ENCODE data around the gene RAB1A.
A peak's percentile ranks its signal among the peaks of the same experiment; 100 is the strongest.
"Not testable (repeated sequence)": the region's sequence is repeated elsewhere in the genome, so short reads cannot be mapped to it uniquely, and the experiment has no call there.

RAB1A gene

DNA sequence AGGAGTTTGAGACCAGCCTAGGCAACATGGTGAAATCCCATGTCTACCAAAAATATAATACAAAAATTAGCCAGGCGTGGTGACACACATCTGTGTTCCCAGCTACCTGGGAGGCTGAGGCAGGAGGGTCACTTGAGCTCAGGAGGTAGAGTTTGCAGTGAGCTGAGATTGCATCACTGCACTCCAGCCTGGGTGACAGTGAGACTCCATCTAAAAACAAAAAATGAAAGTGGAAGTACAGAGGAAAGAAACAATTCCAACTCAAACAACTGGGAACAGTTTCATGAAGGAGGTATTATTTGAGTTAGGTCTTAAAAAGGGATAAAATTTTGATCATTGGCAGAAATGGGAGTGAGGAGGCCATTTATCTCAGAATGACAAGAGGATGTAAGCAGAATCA lies 6.3 kb upstream of the RAB1A start:
- no peak for DNase-seq (ENCODE audit: low read depth, low spot score)

DNA sequence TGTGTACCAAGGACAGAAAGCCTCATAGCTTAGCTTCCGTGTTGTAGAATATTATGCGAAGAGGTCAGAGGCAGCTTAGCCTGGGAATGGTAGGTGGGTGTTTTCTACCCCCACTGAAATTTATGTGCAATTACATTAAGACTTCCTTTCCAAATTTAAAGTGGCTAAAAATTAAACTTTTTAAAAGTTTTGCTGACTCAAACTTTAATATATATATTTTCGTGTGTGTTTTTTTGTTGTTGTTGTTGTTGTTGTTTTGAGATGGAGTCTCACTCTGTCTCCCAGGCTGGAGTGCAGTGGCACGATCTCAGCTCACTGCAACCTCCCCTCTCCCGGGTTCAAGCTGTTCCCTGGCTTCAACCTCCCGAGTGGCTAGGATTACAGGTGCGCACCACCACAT lies 4.3 kb upstream of the RAB1A start:
- no peak for DNase-seq (ENCODE audit: low read depth, low spot score)

DNA sequence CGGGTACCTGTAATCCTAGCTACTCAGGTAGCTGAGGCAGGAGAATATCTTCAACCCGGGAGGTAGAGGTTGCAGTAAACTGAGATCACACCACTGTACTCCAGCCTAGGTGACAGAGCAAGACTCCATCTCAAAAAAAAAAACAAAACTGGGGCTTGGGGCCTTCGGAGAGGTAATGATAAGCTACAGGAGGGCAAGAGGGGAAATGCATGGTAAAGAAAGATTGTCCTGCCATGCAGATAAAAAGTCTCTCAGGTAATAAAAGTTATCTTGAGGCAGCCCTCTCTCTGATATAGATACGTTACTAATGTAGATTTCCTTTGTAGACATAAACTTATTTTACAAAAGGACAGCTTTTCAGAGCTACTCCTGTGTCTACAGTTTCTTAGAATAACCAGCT lies 3.7 kb upstream of the RAB1A start:
- no peak for DNase-seq (ENCODE audit: low read depth, low spot score)

DNA sequence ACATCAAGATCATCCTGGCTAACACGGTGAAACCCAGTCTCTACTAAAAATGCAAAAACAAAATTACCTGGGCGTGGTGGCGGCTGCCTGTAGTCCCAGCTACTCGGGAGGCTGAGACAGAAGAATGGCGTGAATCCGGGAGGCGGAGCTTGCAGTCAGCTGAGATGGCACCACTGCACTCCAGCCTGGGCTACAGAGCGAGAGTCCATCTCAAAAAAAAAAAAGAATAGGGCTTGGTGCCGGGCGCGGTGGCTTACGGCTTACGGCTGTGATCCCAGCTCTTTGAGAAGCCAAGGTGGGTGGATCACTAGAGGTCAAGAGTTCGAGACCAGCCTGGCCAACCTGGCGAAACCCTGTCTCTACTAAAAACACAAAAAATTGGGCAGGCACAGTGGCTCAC lies 3.0 kb upstream of the RAB1A start:
- DNase-seq (ENCODE audit: low read depth, low spot score): not testable (repeated sequence)

DNA sequence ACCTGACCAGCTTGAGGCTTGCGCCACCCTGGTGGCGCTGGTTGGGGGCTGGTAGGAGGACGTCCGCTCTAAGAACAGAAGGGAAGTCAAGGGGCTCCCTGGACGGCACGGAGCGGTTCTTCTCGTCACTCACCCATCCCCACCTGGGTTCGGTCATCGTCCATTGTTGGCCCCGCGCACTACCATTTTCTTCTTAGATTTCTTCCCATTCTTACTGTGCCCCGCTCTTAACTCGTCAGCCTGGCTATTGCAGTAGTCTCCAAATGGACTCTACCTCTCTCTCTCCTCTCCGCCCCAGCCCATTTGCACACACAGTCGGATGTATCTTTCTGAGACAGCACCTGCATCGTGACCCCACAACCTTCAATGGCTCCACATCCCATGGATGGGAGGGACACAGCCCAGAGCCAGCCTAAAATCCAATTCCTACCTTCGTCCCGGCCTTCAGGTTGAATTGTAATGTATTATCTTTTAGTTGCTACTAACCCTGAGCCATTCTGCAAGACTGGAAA lies 814 bp upstream of the RAB1A start:
- peak; percentile 29 for DNase-seq (ENCODE audit: low read depth, low spot score)

DNA sequence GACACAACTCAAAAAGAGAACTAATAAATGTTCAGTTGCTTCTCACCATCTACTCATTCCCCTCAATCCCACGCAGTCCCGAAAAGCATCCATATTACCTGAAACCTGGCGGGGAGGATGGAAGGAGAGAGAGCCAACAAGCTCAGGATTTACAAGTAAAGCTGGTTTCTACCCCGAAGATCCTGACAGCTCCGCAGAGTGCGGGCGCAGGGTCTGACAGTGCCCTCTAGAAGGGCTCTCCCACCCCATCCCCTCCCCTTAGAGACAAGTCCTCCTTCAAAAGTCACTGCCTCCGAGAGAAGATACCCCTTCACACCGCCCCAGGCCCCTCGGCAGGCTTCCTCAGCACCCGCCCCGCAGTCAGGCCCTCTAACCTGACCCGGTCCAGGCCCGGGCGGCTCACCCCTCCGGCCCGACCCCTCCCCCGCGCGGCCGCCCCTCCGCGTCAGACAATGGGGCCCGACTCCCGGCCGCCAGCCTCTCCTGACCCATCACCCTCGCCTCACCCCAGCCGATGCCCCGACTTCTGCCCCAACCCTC lies 550 bp downstream of the RAB1A start:
- no peak for DNase-seq (ENCODE audit: low read depth, low spot score)

DNA sequence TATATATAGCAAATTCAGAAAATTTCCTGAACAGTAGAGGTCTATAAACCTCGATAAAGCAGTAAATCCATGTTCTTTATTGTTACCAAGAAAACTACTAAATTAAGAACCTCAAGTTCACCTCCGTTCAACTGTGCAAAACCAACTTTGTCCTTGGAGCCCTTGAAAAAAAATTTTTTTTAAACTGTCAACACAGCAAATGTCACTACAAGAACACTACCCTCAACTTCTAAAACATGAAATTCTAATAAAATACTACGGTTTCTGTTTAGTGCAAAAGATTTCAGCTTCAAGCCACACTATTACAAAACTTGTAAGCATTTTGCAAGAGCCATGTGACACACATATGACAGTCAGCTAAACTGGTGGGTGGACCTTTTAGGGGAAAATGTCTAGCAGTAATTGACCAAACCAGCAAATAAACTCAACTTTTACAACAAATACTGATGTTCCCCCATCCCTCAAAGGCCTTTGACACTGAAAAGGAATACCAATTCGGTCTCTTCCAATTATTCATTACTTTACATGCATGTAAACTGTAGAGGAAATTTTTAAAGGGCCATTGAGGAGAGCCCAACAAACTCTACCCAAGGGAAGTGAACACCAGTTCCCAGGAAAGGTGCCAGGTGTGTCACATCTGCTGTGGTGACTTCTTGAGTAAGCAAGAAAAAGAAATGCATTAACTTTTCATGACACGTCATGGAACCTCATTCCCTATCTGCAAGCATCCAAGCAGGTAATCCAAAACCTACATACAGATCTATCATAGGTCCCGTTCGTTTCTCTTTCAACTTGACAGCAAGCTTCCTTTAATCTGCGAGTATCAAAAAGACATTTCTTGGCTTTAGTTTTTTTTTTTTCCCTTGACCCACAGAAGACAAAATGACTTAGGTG lies 1.4 kb downstream of the RAB1A start:
- no peak for DNase-seq (ENCODE audit: low read depth, low spot score)

DNA sequence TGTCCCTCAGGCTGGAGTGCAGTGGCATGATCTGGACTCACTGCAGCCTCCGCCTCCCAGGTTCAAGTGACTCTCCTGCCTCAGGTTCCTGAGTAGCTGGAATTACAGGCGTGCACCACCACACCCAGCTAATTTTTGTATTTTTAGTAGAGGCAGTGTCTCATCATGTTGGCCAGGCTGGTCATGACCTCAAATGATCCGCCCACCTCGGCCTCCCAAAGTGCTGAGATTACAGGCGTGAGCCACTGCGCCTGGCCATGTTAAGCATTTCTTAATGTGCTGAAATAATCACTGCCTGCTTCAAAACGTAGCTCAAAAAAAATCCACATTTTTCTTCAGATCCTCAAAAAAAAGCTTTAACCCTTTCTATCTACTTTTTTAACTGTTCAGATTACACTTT lies 4.4 kb downstream of the RAB1A start:
- not testable (repeated sequence) for DNase-seq (ENCODE audit: low read depth, low spot score)

DNA sequence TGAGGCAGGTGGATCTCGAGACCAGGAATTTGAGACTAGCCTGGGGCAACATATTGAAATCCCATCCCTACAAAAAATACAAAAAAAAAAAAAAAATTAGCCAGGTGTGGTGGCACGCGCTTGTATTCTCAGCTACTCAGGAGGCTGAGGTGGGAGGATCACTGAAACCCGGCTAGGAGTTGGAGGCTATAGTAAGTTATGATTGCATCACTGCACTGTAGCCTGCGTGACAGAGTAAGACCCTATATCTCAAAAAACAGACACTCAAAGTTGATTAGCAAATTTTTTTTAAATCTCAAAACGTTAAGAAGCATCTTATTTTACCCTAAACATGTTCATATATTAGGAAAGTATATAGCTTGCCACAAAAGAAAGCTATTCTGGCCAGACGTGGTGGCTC lies 7.6 kb downstream of the RAB1A start:
- DNase-seq (ENCODE audit: low read depth, low spot score): no peak

DNA sequence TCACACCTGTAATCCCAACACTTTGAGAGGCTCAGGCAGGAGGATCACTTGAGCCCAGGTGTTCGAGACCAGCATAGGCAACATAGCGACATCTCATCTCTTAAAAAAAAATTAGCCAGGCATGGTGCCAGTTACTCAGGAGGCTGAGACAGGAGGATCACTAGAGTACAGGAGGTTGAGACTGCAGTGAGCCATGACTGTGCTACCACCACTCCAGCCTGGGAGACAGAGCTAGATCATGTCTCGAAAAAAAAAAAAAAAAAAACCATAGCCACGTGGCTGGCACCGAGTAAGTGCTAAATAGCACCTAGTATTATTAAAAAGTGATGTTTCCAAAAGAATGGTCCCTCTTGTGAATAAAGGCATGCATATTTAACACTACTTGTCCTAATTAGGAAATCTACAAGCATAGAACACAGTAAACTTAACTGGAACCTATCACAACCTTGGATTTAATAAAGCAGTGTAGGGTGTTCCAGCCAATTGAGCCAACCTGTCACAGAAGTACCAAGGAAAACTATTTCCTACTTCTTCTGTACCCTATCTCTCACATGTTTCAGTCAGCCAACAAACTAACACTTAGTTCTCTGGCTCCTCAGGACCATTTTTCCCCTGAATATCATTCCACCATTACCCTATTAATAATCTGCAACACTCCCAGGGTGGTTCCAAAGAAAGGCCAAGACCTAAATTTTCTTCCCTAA lies 8.8 kb downstream of the RAB1A start:
- DNase-seq (ENCODE audit: low read depth, low spot score): no peak

DNA sequence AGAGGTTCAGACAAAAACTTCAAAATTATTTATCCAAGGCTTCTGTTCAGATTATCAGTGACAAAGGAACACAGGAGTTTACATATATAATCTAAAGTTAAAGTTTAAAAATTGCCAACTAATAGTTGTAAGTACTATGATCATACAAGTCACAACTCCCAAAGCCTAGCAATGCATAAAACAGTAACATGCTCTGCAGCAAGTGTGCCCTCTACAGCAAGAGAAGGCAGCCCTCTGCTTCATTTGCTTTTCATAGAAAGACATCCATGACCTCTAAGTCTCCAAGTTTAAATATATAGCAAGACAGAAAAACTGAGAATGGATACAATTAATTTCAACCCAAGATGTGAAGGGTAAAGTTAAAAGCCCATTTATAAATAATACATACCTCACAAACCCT lies 13.3 kb downstream of the RAB1A start:
- no peak for DNase-seq (ENCODE audit: low read depth, low spot score)

DNA sequence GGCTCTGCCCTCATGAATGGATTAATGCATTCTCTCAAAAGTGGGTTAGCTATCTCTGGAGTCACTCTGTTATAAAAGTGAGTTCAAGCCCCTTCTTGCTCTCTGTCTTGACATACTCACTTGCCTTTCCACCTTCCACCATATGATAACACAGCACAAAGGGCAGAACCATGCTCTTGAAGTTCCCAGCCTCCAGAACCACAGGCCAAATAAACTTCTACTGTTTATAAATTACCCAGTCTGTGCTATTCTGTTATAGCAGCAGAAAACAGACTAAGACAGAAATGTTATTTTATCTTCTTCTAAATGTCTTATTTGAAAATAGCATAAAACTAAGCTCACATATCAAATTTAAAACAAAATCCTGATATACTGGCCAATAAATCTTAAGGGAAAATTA lies 15.0 kb downstream of the RAB1A start:
- DNase-seq (ENCODE audit: low read depth, low spot score): no peak

DNA sequence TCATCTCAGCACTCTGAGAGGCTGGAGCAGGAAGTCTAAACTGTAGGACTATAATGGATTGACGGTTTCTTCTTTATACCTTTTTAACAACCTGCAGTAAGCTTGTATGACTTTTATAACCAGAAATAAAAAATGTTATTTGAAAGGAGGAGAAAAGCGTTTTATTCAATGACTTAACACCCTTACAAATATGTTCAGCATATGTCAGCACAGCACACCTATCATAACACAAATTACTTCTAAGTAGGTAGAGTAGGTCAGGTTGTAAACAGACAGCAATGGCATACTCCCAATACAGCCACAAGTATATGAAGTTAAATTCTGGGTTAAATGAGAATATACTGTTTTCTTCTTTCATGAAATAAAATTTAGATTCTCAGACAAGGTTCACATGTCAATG lies 16.1 kb downstream of the RAB1A start:
- DNase-seq (ENCODE audit: low read depth, low spot score): no peak

DNA sequence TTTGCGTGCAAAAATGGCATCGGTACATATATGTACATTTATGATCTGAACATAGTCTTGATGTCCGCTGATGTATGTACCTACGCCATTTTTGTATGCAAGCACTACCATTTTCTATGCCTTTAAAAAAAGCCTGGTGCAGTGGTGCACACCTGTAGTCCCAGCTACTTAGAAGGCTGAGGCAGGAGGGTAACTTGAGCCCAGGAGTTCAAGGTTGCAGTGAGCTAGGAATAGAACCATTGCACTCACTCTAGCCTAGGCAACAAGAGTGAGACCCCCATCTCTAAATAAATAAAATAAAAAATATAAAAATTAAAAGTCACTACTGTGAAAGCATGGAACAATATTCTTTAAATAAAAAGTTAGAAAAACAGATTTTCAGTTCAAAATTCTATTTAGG lies 16.7 kb downstream of the RAB1A start:
- no peak for DNase-seq (ENCODE audit: low read depth, low spot score)

DNA sequence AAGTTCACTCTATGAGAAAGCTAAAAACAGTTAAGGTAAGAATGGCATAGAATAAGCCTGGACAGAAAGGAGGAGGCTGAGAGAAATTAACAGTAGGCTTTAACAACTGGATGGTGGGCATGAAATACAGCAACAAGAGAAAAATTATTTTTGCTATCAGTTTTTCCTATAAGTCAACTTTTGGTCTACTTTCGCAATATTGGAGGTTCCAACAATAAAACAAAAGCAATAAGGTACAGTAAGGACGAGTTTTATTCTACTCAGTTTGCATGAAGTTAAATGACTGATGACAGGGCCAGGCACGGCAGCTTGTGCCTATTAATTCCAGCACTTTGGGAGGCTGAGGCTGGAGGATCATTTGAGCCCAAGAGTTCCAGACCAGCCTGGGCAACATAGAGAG lies 17.3 kb downstream of the RAB1A start:
- no peak for DNase-seq (ENCODE audit: low read depth, low spot score)

DNA sequence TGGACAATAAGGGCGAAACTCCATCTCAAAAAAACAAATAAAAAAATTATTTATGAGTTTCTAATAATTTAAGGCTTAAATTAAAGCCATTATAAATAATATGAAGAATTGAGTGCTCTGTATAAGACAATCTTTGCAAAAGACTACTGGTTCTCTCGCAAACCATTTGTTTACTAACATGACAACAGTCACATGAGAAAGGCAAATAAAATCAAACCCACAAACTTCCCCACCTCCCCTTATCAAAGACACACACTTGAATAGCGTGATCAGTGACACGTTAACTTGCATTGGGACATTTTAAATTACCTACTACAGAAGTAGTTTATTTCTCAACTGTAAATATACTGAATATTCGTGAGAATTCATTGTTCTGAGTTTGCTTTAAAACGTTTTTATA lies 21.1 kb downstream of the RAB1A start:
- no peak for DNase-seq (ENCODE audit: low read depth, low spot score)

DNA sequence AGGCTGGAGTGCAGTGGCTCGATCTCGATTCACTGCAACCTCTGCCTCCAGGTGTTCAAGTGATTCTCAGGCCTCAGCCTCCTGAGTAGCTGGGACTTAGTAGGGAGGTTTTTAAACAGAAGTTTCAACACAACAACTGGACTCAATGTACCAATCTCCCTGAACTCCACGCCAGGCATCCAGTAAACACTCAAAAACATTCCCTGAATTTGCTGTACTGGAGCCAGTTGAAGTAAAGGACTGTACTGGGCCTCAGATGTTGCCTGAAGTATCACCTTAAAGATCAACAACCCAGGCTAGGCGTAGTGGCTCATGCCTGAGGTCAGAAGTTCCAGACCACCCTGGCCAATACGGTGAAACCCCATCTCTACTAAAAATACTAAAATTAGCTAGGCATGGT lies 22.4 kb downstream of the RAB1A start:
- no peak for DNase-seq (ENCODE audit: low read depth, low spot score)

DNA sequence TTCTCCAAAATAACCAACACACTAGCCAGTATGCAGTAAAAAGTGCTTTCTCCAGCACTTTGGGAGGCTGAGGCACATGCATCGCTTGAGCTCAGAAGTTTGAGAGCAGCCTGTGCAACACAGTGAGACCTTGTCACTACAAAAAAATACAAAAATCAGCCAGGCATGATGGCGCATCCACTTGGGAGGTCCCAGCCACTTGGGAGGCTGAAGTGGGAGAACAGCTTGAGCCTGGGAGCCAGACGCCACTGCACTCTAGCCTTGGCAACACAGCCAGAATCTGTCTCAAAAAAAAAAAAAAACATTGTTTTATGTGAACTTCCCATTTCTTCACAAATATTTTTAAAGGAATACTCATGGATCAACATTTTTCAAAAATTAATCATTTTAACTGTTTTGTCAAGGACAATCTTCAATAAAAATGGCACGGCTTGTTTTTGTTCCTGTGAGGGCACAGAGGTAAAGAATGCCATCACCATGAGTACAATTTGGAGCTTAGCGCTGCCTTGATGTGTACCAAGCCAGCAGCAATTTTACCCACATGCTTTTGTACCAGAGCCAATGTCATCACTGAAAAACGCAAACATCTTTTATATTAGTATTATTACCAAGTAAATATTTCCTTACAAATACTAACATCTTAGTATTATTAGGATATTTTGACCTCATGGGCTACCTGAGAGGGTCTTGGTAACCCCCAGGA lies 26.7 kb downstream of the RAB1A start:
- no peak for DNase-seq (ENCODE audit: low read depth, low spot score)

DNA sequence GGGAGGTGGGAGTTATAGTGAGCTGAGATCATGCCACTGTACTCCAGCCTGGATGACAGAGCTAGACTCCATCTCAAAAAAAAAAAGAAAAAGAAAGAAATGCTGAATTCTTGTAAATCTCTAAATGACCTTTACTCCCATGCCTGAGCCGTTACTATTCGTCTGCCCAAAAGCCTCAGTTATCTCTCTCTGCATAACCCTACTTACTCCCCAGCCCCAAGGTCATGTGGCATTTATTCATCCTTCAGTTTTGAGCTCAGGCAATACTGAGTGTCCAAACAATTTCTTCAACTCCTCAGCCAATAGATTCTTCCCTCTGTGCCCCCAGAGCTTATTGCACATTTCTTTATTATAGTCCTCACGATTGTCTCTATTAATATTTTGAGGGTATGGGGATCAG lies 28.8 kb downstream of the RAB1A start:
- no peak for DNase-seq (ENCODE audit: low read depth, low spot score)

DNA sequence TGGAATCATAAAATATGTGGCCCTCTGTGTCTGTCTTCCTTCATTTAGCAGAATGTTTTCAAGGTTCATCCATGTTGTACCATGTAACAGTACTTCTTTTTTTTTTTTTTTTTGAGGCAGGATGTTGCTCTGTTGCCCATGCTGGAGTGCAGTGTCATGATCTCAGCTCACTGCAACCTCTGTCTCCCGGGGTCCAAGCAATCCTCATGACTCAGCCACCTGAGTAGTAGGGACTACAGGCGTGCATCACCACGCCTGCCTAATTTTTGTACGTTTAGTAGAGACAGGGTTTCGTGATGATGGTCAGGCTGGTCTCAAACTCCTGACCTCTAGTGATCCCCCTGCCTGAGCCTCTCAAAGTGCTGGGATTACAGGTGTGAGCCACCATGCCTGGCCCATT lies 31.2 kb downstream of the RAB1A start:
- no peak for DNase-seq (ENCODE audit: low read depth, low spot score)

DNA sequence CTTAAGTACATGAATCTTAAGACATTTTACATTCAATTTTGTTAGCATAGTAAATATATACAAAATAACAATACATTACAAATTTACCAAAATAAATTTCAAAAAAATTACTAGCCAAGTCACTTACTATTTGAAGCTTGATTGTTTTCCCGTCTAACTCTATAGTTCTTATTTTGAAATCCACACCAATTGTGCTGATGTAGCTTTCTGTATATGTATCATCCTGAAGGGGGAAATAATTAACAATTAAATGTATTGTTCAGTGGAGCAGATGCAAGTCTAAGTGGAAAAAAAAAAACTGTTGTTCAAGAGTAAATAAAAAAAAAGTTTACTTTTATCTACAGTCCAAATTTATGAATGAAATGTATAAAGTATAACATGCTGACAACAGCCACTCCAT lies 32.1 kb downstream of the RAB1A start:
- DNase-seq (ENCODE audit: low read depth, low spot score): no peak

DNA sequence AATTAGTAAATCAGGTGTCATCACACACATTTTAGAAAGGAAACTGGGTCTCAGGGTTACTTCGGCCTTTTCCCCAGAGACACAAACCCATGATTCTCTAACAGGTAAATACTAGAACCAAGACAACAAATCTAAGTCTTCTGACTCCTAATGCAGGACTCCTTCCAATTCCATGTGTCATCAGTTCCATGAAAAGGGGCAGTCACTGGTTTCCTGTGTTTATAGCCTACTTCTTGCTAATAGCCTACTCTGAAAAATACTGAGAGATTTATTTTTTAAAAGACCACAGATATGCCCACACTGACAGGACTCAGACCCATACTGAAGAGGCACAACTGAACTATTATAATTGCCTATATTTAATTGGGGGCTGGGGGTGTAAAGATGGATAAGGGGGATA lies 33.0 kb downstream of the RAB1A start:
- no peak for DNase-seq (ENCODE audit: low read depth, low spot score)
